H1 (cell line): ENCODE data around the gene GRXCR1. TPM values are rescaled to one million over a fixed set of nuclear protein-coding genes. Genes with fewer than 3 reads are reported as not detected.

Source experiments
- CTCF ChIP-seq, 3 experiments: IDR thresholded peaks; 1 replicate in 2 of 3; 2 replicates in 1 of 3; pipeline versions ENCODE4 v1.5.1 to v1.6.1; 2011; ENCODE audit warnings: low read length in 3 of 3, mild to moderate bottlenecking in 3 of 3, inconsistent platforms in 2 of 3, low read depth in 1 of 3, moderate library complexity in 1 of 3; ENCODE audit not compliant: insufficient read depth in 1 of 3; ENCODE audit errors: control extremely low read depth in 1 of 3
- polyA plus RNA-seq, 7 experiments: library from polyadenylated mRNA; depleted of rRNA in 3 of 7; stranded (reverse) in 5 of 7; unstranded in 2 of 7; fragments of >200 nt in 5 of 7; fragments of 200-250 nt in 2 of 7; gene quantifications; 1 replicate in 5 of 7; 2 replicates in 1 of 7; 4 replicates in 1 of 7; pipeline versions ENCODE4 v1.2.1 to v1.2.3, GENCODE V29; 2011 to 2013; ENCODE audit warnings: missing spikeins in 2 of 7, mixed read lengths in 2 of 7
- total RNA-seq: library from RNA; stranded (reverse); fragmentation: NEBNext Ultra II Directional; extraction: Animal tissue kit (Norgen Biotek cat#: 25700); gene quantifications from 2 replicates; pipeline ENCODE4 v1.2.1, GENCODE V29; 2021

GRXCR1 gene
- total and polyA plus RNA-seq, 2 of the 8 experiments (the other 6 are each of a cell fraction or from before 2014, with no cell fraction given) = not detected

DNA sequence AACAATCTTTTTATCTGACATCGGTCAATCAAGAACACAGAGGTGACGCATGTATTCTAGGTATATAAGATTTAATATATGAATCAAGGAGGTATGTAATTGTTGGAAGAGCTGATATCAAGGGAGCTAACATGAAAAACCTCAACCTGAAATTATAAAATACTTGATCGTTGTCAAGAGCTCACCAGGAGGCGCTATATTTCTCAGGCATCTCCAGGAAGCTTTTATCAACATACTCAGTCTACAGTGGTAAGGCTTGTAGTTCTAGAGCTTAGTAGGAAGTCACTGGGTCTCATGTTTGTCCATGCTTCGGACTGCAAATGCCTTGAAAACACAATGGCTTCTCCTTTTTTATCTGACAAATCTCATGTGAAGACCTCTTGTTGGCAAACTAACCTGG, 156.1 kb downstream of the GRXCR1 start (continued):
- TF ChIP-seq CTCF (IDR thresholded peaks at IDR 0.05; ENCODE audit: control extremely low read depth in 1 of 3, insufficient read depth in 1 of 3, low read depth in 1 of 3, low read length in 3 of 3) = peak in 2 of 3 experiments; percentile 35 to 41; a peak in 2 of 4 replicates
